ENCODE measurements around the gene TSSK2.

Gene TSSK2

DNA sequence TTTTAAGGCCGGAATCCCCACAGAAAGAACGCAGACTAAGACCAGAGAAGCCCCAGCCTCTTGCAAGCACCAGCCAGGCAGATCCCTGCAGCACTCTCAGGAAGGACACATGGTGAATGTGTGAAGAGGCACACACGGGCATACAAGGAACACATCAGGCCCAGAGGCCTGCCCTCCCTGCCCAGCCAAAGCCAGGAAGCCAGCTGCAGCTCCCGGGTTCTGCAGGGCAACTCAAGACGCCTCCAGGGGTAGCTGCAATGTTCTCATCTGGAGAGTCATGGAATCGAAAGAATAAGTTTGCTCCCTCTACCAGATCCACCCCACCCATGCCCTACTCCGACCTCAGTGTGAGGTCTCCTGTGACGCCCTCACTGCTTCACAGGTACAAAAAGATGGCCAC is 11.2 kb upstream of the TSSK2 start:
- TF ChIP-seq, protein P1, sequence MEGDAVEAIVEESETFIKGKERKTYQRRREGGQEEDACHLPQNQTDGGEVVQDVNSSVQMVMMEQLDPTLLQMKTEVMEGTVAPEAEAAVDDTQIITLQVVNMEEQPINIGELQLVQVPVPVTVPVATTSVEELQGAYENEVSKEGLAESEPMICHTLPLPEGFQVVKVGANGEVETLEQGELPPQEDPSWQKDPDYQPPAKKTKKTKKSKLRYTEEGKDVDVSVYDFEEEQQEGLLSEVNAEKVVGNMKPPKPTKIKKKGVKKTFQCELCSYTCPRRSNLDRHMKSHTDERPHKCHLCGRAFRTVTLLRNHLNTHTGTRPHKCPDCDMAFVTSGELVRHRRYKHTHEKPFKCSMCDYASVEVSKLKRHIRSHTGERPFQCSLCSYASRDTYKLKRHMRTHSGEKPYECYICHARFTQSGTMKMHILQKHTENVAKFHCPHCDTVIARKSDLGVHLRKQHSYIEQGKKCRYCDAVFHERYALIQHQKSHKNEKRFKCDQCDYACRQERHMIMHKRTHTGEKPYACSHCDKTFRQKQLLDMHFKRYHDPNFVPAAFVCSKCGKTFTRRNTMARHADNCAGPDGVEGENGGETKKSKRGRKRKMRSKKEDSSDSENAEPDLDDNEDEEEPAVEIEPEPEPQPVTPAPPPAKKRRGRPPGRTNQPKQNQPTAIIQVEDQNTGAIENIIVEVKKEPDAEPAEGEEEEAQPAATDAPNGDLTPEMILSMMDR (IDR thresholded peaks at IDR 0.05; ENCODE audit: insufficient read depth, low read depth, low read length, missing control alignments): no peak
- DNase-seq (ENCODE audit: low read depth): no peak

DNA sequence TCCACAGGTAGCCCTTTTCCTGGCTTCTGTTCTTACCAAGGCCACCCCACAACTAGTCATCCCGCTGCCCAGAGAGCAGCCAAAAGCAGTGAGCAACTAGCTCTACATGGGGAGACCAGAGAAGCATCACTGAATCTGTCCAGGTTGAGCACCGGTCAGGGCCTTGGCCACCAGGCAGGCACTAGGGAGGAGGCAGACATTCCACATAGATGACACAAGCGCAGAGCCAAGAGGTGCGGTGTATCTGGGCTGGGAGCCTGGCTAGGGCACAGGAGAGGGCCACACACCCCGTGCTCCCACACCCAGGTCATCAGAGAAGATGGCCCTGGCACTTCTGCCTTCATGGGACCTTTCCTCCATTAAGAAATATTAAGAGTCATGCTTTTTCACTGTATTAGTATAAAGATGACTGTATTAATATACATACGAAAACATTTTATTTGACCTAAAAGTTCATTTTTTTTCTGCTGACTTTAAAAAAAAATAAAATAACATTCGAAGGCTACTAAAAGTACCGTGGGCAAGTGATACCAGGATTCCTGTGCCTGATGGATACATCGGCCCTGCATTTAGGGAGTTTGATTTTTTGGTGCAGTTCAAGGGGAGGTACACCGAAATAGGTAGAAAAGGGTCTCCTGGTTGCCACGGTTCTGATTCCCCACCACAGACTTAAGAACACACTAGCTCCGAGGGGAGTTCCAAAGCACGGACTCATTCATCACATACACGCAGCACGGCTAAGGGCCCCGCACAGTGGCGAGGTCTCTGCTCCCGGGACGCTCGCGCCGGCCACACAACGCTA is 10.1 kb upstream of the TSSK2 start:
- H3K4me3 ChIP-seq (ENCODE audit: low read length): peak overlapping the region; percentile 86
- peak; percentile 83 for DNase-seq (ENCODE audit: low read depth)

More for the DNA sequence above, 11.2 kb upstream of the TSSK2 start:
- no peak overlapping the region for H3K4me3 ChIP-seq (ENCODE audit: low read length)

DNA sequence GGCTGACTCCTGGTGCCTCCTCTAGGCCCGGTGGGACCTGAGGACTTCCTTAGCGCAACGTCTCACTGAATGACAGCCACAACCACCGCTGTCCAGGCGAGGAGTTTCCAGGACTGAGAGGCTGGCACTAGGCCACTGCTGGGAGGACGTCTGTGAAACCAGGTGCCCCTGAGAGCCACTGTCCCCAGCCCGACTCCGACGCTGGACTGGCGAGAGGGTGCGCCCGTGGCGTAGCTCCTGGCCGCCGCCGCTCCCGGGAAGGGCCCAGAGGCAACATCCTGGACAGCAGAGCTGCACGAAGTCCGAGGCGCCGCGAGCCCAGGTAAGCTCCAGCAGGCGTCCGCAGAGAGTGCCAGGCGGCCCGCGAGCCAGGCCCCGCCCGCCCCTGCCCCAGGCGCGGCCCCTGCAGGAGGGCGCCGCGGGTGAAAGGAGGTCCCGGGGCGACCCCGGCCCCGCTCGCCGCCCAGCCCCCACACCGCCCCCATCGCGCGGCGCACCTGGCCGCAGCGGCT is 9.4 kb upstream of the TSSK2 start:
- H3K4me3 ChIP-seq (ENCODE audit: low read length): peak overlapping the region; percentile 86
- peak; percentile 49 for DNase-seq (ENCODE audit: low read depth)
- TF ChIP-seq, protein P1 (IDR thresholded peaks at IDR 0.05; ENCODE audit: insufficient read depth, low read depth, low read length, missing control alignments): no peak

More for the DNA sequence above, 10.1 kb upstream of the TSSK2 start:
- TF ChIP-seq, protein P1 (IDR thresholded peaks at IDR 0.05; ENCODE audit: insufficient read depth, low read depth, low read length, missing control alignments): no peak

DNA sequence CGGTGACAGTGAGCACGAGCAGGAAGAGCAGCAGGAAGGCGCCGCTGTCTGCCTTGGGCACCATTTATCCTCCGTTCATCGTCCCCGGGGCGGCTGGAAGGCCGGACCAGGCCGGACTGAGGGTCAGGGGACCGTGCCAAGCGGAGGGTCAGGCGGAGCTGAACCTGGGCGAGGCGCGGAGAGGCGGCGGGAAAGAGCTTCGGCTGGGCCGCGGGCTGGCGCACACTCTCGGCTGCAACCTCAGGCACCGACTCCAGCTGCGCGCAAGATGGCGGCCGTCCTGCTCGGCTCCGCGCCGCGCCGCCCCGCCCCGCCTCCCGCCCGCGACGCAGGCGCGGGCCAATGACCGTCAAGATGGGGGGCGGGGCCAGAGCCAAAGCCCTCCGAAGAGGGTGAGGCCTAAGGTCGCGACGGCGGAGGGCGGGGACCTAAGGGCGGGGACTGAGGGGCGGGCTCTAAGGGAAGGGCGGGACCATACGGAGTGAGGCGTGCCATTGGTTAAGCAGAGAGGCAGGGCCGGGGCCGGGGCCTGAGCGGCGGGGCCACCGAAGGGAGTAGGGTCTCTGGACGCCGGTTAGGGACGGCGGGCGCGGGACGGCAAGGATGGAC is 8.9 kb upstream of the TSSK2 start, which contains the start of gene DGCR2:
TSS of gene DGCR2 (minus strand) at position 270 of the 609 bp plus-strand sequence. CDS start at position 64, 206 bp downstream.
- TF ChIP-seq, protein P1 (IDR thresholded peaks at IDR 0.05; ENCODE audit: insufficient read depth, low read depth, low read length, missing control alignments): no peak
- DNase-seq (ENCODE audit: low read depth): peak; percentile 98
- peak within 1 kb of the TSS; percentile 86 for H3K4me3 ChIP-seq (ENCODE audit: low read length)

DNA sequence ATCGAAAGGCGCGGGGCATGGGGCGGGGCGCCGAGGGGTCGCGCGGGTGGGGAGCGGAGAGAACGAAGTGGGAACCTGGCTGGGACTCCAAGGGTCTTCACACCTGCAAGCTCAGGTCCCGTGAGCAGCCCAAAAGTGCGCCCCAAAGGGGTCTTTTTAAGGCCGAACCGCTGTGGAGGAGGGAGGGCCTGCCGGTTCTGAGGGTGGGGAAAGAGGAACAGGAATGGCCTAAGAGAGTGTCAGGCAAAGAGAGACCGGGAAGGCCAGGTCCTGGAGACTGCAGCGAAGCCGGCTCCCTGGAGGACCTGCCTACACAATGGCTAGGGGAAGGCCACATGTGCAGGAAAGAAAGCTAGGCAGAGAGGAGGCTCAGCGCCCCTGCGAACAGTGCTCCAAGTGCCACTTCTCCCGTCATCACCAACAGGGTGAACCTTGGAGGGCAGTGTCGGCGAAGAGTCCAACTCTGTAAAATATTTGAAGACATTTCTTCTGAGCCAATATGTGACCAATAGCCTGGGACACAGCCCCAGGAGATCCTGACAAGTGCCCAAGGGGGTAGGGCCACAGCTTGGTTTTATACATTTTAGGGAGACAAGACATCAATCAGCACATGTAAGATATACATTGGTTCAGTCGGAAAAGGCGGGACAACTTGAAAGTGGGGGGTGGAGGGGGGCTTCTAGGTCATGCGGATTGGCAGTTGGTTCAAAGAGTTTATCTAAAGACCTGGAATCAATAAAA is 8.2 kb upstream of the TSSK2 start:
- no peak for DNase-seq (ENCODE audit: low read depth)
- H3K4me3 ChIP-seq (ENCODE audit: low read length): peak overlapping the region; percentile 43
- TF ChIP-seq, protein P1 (IDR thresholded peaks at IDR 0.05; ENCODE audit: insufficient read depth, low read depth, low read length, missing control alignments): no peak

DNA sequence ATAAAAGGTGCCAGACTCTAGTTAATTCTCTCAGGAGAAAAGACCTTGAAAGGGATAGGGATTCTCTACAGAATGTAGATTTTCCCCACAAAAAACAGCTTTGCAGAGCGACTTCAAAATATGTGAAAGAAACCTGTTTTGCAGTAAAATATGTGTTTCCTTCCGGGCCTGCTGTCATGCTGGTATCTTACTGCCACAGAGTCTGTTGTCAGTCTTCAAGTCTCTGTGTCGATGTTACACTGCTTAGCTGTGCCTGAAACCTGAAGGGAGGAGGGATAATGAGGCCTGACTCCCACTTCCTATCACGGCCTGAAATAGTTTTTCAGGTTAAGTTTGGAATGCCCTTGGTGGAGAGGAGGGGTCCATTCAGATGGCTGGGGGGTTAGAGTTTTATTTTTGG is 7.2 kb upstream of the TSSK2 start:
- DNase-seq (ENCODE audit: low read depth): no peak
- TF ChIP-seq, protein P1 (IDR thresholded peaks at IDR 0.05; ENCODE audit: insufficient read depth, low read depth, low read length, missing control alignments): no peak
- H3K4me3 ChIP-seq (ENCODE audit: low read length): no peak overlapping the region
